HG02759 (cell line): ENCODE data around the gene TSPEAR.
"Not testable (repeated sequence)": the region's sequence is repeated elsewhere in the genome, so short reads cannot be mapped to it uniquely, and the experiment has no call there.

Experiments used
- ATAC-seq: cut with Tn5 transposase; IDR thresholded peaks from one replicate; pipeline ENCODE4 v1.9.1; 2021; ENCODE audit warnings: mild to moderate bottlenecking, moderate library complexity; ENCODE audit not compliant: unreplicated experiment

Gene TSPEAR

GRCh38 chr21:44592446-44593311, 118.7 kb downstream of the TSPEAR start, which contains the start of gene KRTAP10-6:
Gene KRTAP10-6 (minus strand): TSS chr21:44592505. CDS start chr21:44592484, 21 bp downstream.
- ATAC-seq = no peak

DNA sequence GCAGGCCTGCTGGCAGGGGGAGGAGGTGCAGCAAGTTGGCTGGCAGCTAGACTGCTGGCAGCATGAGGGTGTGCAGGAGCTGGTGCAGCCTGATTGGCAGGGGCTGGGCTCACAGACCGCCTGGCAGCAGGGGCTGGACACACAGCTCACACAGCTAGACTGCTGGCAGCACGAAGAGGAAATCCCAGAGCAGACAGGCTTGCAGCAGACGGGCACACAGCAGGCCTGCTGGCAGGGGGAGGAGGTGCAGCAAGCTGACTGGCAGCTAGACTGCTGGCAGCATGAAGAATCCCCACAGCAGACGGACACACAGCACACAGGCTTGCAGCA, 119.6 kb downstream of the TSPEAR start:
- ATAC-seq = not testable (repeated sequence)

- ATAC-seq = not testable (repeated sequence)
Measured at GRCh38 chr21:44590897-44591800, 120.2 kb downstream of the TSPEAR start.

DNA sequence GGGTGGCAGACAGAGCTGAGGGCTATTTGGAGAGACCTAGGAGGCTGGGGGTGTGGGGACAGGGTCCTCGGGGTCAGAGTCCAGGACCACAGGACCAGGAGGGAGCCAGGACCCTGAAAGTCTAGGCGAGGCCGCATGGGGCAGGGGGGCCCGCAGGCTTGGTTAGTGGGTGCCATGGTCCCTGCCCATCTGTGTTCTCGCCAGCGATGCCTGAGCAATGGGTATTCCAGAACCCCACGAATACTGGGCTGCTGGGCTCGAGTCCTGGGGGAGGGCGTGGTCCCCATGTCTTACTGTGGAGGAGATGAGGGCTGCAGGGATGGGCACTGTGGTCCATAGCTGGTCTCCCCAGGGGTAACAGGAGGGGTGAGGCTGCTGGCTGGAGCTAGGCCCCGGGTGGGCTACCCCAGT, 121.1 kb downstream of the TSPEAR start:
- ATAC-seq = no peak

GRCh38 chr21:44589586-44590305, 121.6 kb downstream of the TSPEAR start:
- no peak for ATAC-seq

GRCh38 chr21:44589094-44589493, 122.3 kb downstream of the TSPEAR start:
- no peak for ATAC-seq

- no peak for ATAC-seq
Measured at GRCh38 chr21:44585892-44586291, 125.5 kb downstream of the TSPEAR start.

DNA sequence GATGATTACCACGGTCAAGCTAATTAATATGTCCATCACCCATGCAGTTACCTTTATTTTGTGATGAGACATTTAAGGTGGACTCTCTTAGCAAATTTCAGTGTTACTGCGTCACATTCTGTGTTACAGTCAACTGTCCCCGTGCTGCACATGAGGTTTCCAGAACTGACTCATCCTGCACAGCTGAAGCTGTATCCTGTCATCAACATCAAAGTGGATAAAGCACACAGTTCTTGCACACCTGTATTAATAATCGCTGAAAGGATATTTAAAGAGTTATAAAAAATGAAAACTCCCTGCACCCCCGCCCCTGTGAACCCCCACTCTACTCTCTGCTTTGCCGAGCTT, 127.6 kb downstream of the TSPEAR start:
- ATAC-seq = no peak

GRCh38 chr21:44583089-44583799, 128.1 kb downstream of the TSPEAR start:
- no peak for ATAC-seq

DNA sequence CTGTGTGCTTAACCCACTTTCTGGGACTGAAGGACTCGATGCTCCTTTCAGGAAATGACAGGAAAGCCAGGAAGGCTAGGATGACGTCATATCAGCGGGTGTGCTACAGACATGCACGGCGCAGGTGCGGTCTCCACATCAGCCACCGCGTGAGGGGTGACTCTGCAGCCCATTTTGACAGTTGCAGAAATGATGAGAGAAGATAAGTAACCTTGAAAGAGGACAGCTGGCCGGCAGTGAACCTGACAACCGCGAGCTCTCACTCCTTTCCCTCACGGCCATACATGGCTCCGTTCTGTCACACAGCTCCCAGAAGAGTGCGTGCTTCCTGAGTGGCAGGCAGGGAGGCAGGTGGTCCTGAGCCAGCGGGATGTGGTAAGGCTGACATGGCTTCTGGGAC, 129.3 kb downstream of the TSPEAR start:
- ATAC-seq = no peak

DNA sequence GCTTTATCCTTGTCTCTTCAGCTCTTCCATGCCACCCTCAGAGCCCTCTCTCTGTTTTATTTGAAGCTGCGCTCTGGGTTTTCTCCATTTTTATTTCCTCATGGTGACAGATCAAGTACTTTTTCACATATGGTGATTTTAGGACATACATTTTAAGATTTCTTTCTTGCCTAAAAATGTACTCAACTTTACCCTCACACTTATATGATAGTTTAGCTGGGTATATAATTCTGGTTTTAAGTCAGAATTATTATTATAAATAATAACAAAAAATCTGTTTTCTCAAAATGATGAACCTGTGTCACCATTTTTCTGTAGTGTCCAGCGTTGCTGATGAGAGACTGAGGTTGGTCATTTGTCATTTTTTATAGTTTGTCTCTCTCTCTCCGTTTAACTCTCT, 130.2 kb downstream of the TSPEAR start:
- no peak for ATAC-seq

DNA sequence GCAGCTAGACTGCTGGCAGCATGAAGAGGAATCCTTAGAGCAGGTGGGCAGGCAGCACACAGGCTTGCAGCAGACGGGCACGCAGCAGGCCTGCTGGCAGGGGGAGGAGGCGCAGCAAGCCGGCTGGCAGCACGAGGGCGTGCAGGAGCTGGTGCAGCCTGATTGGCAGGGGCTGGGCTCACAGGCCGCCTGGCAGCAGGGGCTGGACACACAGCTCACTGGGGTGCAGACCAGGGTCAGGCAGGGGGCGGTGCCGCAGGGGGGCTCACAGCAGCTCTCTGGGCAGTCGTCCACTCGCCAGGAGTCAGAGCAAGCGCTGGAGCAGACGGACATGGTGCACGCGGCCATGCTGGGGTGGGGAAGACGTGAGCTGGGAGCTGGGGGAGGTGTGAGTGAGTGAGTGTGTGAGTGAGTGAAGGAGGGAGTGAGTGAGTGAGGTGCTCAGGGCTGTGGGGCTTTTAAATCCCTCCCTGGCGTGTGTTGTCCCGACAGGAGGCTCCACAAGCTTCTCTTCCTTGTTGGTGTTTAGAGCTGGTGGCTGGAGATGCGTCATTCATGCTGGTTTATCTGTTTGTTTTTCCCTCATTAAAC, 131.0 kb downstream of the TSPEAR start, which contains the start of gene KRTAP10-5:
Gene KRTAP10-5, minus strand, starts transcription at position 374 of the 591 bp plus-strand sequence. Its CDS starts 26 bp downstream, at position 348.
- not testable (repeated sequence) for ATAC-seq

DNA sequence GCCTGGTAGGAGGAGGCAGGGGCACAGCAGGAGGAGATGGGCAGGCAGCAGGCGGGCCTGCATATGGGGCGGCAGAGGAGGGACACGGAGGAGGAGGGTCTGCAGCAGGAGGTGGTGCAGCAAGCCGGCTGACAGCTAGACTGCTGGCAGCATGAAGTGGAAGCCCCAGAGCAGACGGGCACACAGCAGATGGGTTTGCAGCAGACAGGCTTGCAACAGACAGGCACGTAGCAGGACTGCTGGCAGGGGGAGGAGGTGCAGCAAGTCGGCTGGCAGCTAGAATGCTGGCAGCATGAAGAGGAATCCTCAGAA, 131.6 kb downstream of the TSPEAR start:
- no peak for ATAC-seq

DNA sequence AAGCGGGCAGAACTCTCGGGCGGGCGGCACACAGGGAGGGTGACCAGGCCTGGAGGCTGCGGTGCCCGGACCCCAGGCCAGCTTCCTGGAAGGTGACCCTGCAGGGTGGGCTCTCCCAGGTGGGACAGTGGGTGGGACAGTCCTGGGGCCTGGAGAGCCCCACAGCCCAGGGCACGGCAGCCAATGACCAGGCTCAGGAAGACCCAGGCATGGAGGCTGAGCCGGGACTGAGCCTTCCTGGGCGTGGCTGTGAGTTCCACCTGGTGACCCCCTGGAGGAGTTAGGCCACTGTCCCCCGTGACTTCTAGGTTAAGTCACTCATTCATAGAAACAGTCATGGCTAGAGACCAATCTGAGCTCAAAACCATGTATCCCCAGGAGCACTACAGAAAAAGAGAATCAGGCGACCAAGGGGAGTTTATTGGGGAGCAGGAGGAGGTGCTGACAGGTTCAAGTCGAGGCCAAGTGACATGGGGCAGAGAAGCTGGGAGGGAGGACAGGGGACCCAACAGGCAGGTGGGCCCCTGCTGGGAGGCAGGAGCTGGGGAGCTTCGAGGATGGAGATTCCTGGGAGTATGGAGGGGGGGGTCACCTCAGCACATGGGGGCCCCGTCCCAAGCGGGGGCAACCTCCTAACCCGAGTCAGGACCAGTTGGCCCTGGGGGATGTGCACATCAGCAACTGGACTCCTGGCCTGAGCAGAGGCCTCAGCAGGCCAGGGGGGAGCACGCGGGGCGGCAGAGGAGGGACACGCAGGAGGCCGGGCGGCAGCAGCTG, 132.1 kb downstream of the TSPEAR start:
- no peak for ATAC-seq

GRCh38 chr21:44578371-44579055, 132.9 kb downstream of the TSPEAR start:
- no peak for ATAC-seq

DNA sequence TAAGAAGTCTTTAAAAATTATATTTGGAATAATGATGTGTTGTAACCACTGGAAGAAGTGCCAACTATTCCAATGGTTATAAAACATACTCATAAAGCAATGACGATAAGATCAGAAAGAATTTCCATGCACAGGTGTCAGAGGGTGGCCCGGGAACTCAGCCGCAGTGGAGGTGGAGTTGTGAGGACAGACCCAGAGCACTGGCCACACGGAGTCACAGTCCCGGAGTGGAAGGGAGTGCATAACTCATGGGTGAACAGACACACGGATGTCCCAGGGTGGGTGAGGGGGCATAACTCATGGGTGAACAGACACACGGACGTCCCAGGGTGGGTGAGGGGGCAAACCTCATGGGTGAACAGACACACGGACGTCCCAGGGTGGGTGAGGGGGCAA, 135.3 kb downstream of the TSPEAR start:
- ATAC-seq = no peak

- no peak for ATAC-seq
Measured at GRCh38 chr21:44575307-44576024, 135.9 kb downstream of the TSPEAR start.
